MM.1S (cell line): Measurements from ENCODE around the gene ZNHIT1.

Experiments used
- EZH2 ChIP-seq: fragments of 300-600 bp; sonication (generic); optimal IDR thresholded peaks from 2 replicates; pipeline ENCODE3; 2017; ENCODE audit warnings: low read depth, mild to moderate bottlenecking, antibody characterized with exemption, low read length, mixed read lengths
- EZH2phosphoT487 ChIP-seq: fragments of 300-600 bp; sonication (generic); IDR thresholded peaks from 2 replicates; pipeline ENCODE4 v1.6.1; 2018; ENCODE audit warnings: antibody characterized with exemption, low read length
- TF ChIP-seq, protein P1 (sequence below): fragments of 300-600 bp; sonication (generic); IDR thresholded peaks from 2 replicates; pipeline ENCODE4 v1.5.1; 2016; ENCODE audit warnings: antibody characterized with exemption, low read length, mixed read lengths

GRCh38 chr7:101271021-101271420 is 53.1 kb downstream of the ZNHIT1 start:
- TF ChIP-seq, protein P1, sequence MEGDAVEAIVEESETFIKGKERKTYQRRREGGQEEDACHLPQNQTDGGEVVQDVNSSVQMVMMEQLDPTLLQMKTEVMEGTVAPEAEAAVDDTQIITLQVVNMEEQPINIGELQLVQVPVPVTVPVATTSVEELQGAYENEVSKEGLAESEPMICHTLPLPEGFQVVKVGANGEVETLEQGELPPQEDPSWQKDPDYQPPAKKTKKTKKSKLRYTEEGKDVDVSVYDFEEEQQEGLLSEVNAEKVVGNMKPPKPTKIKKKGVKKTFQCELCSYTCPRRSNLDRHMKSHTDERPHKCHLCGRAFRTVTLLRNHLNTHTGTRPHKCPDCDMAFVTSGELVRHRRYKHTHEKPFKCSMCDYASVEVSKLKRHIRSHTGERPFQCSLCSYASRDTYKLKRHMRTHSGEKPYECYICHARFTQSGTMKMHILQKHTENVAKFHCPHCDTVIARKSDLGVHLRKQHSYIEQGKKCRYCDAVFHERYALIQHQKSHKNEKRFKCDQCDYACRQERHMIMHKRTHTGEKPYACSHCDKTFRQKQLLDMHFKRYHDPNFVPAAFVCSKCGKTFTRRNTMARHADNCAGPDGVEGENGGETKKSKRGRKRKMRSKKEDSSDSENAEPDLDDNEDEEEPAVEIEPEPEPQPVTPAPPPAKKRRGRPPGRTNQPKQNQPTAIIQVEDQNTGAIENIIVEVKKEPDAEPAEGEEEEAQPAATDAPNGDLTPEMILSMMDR: no peak
- TF ChIP-seq EZH2phosphoT487 (no peak), EZH2 (no peak)
